ENCODE results near the gene AP2M1.

AP2M1 gene

GRCh38 chr3:184228376-184229137 is 53.9 kb downstream of the AP2M1 start:
- no peak for DNase-seq (ENCODE audit: low read depth in 2 of 2)

DNA sequence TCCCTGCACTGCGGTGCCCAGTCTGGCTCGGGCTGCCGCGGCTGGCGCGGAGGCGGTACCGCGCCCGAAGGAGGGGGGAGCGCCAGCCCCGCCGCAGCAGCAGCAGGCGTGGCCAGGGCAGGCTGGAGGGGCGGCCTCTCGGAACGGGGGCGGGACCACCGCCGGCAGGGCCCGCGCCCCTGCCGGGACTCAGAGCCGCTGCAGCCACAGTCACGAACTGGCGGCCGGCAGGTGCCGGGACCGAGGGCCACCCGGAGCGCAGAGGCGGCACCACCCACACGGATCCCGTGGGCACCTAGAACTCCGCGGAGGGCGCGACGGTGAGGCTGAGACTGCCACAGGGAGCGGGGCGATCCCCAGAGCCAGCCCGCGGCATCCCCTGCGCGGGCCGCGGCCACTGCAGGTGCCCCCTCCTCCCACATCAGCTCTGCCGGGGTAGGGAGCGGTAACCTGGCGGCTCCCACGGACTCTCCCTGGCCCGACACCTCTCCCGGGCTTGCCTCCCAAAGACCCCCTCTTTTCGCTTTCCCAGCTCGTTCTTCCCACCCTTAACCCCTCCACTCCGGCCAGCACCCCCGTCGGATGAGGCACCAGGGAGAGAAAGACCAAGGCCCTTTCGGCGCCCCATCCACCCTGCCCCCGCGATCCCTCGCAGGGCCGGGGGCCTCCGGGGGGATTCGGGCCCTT is 54.9 kb downstream of the AP2M1 start, which contains the start of gene VWA5B2:
Gene VWA5B2 (plus strand): TSS at position 192 of the 687 bp plus-strand sequence. CDS start 944 bp downstream, outside the sequence.
- DNase-seq (ENCODE audit: low read depth in 2 of 2) = peak; percentile 44 to 53

DNA sequence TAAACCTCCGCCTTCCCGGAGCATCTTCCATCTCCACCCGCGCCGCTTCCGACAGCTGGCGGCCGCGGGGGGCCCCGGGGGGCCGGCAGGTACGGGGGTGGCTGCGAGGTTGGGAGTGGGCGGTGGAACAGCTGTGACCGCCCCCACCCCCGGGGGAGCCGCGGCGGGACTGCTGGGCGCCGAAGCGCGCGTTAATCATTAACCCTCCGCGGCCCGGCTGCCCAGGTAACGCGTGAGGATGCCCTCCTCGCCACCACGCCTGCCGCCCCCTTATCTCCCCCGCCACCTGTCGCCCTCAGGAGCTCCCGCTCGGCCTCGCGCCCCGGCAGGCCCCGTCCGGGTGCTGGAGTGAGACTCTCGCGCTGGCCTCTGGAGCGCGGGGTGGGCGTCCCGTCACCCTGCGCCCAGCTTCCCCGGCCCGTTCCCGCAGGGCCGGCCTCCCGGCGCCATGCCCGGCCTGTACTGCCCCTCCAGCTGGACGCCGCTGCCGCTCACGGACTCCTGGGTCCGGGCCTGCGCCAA is 55.5 kb downstream of the AP2M1 start:
- no peak for DNase-seq (ENCODE audit: low read depth in 2 of 2)

DNA sequence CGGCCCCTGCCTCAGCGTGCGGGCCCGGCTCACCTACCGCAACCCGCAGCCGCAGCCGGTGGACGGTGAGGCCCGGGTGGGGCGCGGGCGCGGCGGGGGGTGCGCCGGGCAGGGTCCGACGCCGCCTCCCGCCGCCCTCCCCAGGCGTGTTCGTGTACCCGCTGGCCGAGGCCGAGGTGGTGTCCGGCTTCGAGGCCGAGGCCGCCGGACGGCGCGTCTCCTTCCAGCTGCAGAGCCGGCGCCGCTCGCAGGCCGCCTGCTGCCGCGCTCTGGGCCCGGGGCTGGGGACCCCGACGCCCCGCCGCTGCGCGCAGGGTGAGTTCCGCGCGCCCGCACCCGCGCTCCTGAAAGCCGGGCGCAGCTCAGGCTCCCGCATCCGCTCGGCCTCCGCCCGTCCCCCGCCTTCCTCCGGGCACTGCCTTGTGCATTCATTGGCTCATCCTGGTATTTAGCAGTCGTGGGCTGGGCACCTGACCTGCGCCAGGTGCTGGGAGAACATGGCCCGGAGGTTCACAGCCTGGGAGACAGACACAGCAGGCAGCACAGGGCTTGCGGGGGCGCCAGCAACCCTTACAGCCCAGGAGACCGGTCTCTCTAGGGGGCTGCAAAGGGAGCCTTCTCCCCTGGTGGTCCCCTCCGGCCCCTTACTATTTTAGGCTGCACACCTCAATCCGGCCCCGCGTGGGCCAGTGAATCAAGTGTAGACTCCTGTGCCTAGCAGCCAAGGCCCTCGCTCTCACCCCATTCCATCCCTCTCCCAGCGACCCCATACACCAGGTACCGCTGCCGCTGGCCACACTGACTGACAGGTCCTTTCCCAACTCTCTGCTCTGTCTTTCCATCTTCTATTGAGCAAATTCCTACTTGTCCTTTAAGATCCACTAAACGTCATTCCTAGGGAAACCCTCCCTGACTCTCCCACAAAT is 56.2 kb downstream of the AP2M1 start:
- no peak for DNase-seq (ENCODE audit: low read depth in 2 of 2)

DNA sequence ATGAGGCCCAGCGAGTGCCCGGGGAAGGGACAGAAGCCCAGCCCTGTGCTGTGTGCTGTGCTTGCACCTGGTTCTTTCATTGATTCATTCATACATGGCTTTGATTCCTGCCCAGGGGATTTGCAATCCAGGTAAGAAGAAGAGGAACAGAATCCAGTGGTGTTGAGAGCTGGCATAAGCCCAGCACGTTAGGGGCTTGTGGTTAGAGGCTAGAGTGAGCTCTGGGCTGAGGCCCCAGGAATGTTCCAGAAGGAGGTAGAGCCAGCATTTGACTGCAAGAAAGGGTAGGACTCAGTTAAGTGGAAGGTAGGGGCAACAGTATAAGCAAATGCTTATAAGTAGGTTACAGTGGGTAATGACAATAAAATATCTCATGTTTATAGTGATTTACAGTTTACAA is 57.0 kb downstream of the AP2M1 start:
- no peak for DNase-seq (ENCODE audit: low read depth in 2 of 2)

- no peak for DNase-seq (ENCODE audit: low read depth in 2 of 2)
These were observed 58.6 kb downstream of the AP2M1 start for GRCh38 chr3:184233127-184233843.
